GM18505 (cell line): ENCODE results near the gene RACK1.

Experiments used
- ATAC-seq: cut with Tn5 transposase; IDR thresholded peaks from one replicate; pipeline ENCODE4 v1.9.1; 2021; ENCODE audit not compliant: unreplicated experiment
- POLR2A ChIP-seq: IDR thresholded peaks from 4 replicates; pipeline ENCODE4 v1.6.1; 2011; ENCODE audit warnings: borderline replicate concordance; ENCODE audit not compliant: insufficient read depth, insufficient read length; ENCODE audit errors: extremely low read depth

The RACK1 gene

GRCh38 chr5:181195249-181195761 lies 48.4 kb downstream of the RACK1 start:
- no peak for ATAC-seq
- no peak for TF ChIP-seq POLR2A

- TF ChIP-seq POLR2A = no peak
- ATAC-seq = no peak
These were observed 49.0 kb downstream of the RACK1 start for GRCh38 chr5:181194489-181195248.

GRCh38 chr5:181193656-181194055 lies 50.0 kb downstream of the RACK1 start:
- no peak for ATAC-seq
- no peak for TF ChIP-seq POLR2A

GRCh38 chr5:181192337-181193046 lies 51.2 kb downstream of the RACK1 start:
- TF ChIP-seq POLR2A = no peak

GRCh38 chr5:181191526-181192336 lies 52.0 kb downstream of the RACK1 start:
- ATAC-seq = peak; percentile 50
- TF ChIP-seq POLR2A = peak; percentile 73

More at GRCh38 chr5:181192337-181193046, 51.2 kb downstream of the RACK1 start:
- ATAC-seq = no peak

GRCh38 chr5:181190711-181191525 lies 52.8 kb downstream of the RACK1 start:
- no peak for TF ChIP-seq POLR2A
- ATAC-seq = no peak

- no peak for ATAC-seq
- no peak for TF ChIP-seq POLR2A
These were observed 53.6 kb downstream of the RACK1 start for GRCh38 chr5:181189962-181190710.

- TF ChIP-seq POLR2A = peak; percentile 43
- no peak for ATAC-seq
These were observed 54.2 kb downstream of the RACK1 start for GRCh38 chr5:181189363-181189961.

GRCh38 chr5:181188700-181189362 lies 54.9 kb downstream of the RACK1 start:
- no peak for ATAC-seq
- TF ChIP-seq POLR2A = no peak

GRCh38 chr5:181187500-181188213 lies 56.0 kb downstream of the RACK1 start:
- no peak for ATAC-seq
- TF ChIP-seq POLR2A = no peak
